WI38 (cell line): Measurements from ENCODE around the gene DAPK1.

Source experiments
- H3K4me3 ChIP-seq: 2 replicates; pipeline ENCODE4 v1.5.1; 2011; ENCODE audit warnings: low read depth, mild to moderate bottlenecking, control low read depth, low read length
- CTCF ChIP-seq: IDR thresholded peaks from 2 replicates; pipeline ENCODE4 v1.5.1; 2012; ENCODE audit warnings: low read depth, mild to moderate bottlenecking, control low read depth, low read length

Gene DAPK1

DNA sequence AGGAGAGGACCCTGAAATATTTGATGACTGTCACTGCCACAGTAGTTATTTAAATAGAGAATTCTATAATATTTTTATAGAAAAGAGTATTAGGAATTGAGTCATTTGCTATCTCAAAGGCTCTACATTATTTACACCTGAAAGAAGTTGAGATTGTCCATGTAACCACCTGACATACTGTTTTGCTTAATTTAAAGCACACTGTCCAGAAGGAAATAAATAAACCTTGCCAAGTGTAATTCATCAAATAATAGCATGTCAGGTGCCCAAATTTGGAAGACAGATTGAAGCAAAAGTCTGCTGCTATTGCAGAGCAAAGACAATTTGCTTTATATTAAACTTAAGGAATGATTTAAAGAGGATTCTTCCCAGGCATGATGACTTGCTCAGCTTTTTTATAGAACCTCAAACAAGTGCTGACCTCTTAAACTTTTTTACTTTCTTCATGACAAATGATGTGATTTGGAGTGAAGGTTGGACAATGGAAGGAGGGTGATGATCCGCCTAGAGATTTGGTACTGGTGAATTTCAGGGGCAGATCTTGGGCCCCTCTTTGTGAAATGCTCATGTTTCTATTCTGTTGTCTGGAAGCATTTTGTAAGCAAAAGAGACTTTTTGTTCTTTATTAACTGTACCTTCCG, 65.0 kb downstream of the DAPK1 start:
- TF ChIP-seq CTCF = no peak

GRCh38 chr9:87564111-87564510, 66.4 kb downstream of the DAPK1 start:
- TF ChIP-seq CTCF = no peak
- no peak overlapping the region for H3K4me3 ChIP-seq

More for the DNA sequence above, 65.0 kb downstream of the DAPK1 start:
- no peak overlapping the region for H3K4me3 ChIP-seq

DNA sequence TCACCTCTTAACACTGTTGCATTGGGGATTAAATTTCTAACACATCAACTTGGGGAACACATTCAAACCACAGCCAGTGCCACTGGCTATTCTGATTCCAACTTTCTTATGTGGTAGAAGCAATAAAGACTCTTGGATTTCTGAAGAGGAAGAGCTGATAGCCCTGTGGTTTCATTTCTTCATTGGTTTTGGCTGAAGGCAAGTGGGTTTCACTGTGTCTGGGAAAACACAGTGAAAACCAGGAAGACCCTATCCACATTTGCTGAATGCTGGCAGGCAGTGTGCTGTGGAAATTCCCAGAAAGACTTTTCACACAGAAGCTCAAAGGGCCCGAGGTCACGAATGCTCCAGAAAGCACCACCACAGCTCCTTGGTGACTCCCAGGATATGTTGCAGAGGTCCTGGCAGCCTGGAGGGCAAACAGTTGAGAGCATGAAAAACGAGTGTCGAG, 67.1 kb downstream of the DAPK1 start:
- TF ChIP-seq CTCF = no peak
- H3K4me3 ChIP-seq = no peak overlapping the region

GRCh38 chr9:87567001-87567400, 69.3 kb downstream of the DAPK1 start:
- H3K4me3 ChIP-seq = no peak overlapping the region
- no peak for TF ChIP-seq CTCF

GRCh38 chr9:87567571-87567970, 69.9 kb downstream of the DAPK1 start:
- H3K4me3 ChIP-seq = no peak overlapping the region
- TF ChIP-seq CTCF = no peak

- H3K4me3 ChIP-seq = no peak overlapping the region
These were observed 70.3 kb downstream of the DAPK1 start for GRCh38 chr9:87567983-87568382.

More at GRCh38 chr9:87567983-87568382, 70.3 kb downstream of the DAPK1 start:
- TF ChIP-seq CTCF = no peak
